Measurements from ENCODE around the gene AHI1.
A peak's percentile ranks its signal among the peaks of the same experiment; 100 is the strongest.

DNA sequence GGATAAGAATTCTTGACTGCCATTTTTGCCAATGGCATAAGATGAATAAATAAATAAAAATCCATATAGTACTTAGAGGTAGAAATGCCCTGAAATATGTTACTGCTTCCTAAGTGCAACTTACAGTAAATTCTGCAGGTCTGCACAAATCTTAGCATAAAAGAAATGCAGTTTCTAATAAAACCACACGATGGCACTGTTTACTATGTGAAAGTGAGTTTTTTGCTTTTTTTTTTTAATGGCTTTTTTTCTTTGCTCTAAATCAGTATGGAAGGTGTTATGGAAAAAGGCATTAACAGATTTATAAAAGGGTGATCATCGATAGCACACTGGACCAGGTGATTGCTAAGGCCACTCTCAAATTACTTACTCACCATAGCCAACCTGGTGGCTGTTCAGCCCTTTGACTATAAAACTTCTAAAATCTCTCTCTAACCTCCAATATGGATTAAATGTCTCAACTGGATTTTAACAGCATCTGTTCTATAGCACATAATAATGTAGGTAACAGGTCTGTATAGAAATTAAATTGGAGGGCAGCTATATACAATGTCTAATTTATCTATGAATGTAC, 45.8 kb downstream of the AHI1 start:
- TF ChIP-seq, protein P1, sequence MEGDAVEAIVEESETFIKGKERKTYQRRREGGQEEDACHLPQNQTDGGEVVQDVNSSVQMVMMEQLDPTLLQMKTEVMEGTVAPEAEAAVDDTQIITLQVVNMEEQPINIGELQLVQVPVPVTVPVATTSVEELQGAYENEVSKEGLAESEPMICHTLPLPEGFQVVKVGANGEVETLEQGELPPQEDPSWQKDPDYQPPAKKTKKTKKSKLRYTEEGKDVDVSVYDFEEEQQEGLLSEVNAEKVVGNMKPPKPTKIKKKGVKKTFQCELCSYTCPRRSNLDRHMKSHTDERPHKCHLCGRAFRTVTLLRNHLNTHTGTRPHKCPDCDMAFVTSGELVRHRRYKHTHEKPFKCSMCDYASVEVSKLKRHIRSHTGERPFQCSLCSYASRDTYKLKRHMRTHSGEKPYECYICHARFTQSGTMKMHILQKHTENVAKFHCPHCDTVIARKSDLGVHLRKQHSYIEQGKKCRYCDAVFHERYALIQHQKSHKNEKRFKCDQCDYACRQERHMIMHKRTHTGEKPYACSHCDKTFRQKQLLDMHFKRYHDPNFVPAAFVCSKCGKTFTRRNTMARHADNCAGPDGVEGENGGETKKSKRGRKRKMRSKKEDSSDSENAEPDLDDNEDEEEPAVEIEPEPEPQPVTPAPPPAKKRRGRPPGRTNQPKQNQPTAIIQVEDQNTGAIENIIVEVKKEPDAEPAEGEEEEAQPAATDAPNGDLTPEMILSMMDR (IDR thresholded peaks at IDR 0.05; ENCODE audit: low read depth, low read length), result peak; percentile 33
- no peak for TF ChIP-seq POLR2A (IDR thresholded peaks at IDR 0.05; ENCODE audit: extremely low read depth, insufficient read length)
